H1 (cell line): ENCODE measurements around the gene KIAA1671. TPM values are rescaled to one million over a fixed set of nuclear protein-coding genes. Genes with fewer than 3 reads are reported as not detected.

Experiments
- CBX5 ChIP-seq: fragments of 300-800, 300-1000 bp; sonication (generic); IDR thresholded peaks from 2 replicates; pipeline ENCODE4 v1.7.1; 2016; ENCODE audit warnings: antibody characterized with exemption, low read length, low read depth
- CEBPB ChIP-seq: IDR thresholded peaks from 2 replicates; pipeline ENCODE4 v1.6.1; 2012; ENCODE audit warnings: low read depth, low read length
- HDAC2 ChIP-seq, 2 experiments: fragments of 300-600 bp in 1 of 2; sonication (generic) in 1 of 2; IDR thresholded peaks; 2 replicates each; pipeline ENCODE4 v1.6.1; 2011 to 2012; ENCODE audit warnings: low read depth in 2 of 2, low read length in 2 of 2, mild to moderate bottlenecking in 2 of 2, moderate library complexity in 2 of 2, borderline replicate concordance in 1 of 2, inconsistent platforms in 1 of 2
- HDAC6 ChIP-seq: IDR thresholded peaks from one replicate; pipeline ENCODE4 v1.7.1; 2012; ENCODE audit warnings: low read depth, mild to moderate bottlenecking, inconsistent platforms, low read length, moderate library complexity
- KDM5A ChIP-seq: fragments of 200-600 bp; IDR thresholded peaks from 2 replicates; pipeline ENCODE4 v1.7.1; 2012; ENCODE audit warnings: mild to moderate bottlenecking, low read length, inconsistent platforms, mixed read lengths
- RBBP5 ChIP-seq: IDR thresholded peaks from 2 replicates; pipeline ENCODE4 v1.7.1; 2012; ENCODE audit warnings: low read depth, mild to moderate bottlenecking, inconsistent platforms, low read length, moderate library complexity, borderline replicate concordance
- SIX5 ChIP-seq: IDR thresholded peaks from 2 replicates; pipeline ENCODE4 v1.6.1; 2011; ENCODE audit warnings: mild to moderate bottlenecking, low read depth, low read length
- SP2 ChIP-seq: IDR thresholded peaks from 2 replicates; pipeline ENCODE4 v1.6.1; 2012; ENCODE audit warnings: mild to moderate bottlenecking, low read length, inconsistent platforms
- TAF1 ChIP-seq: IDR thresholded peaks from 2 replicates; pipeline ENCODE4 v1.6.1; 2011; ENCODE audit warnings: mild to moderate bottlenecking, low read depth, low read length
- TCF12 ChIP-seq: IDR thresholded peaks from 2 replicates; pipeline ENCODE4 v1.6.1; 2011; ENCODE audit warnings: low read depth, mild to moderate bottlenecking, low read length
- polyA plus RNA-seq, 7 experiments: library from polyadenylated mRNA; depleted of rRNA in 3 of 7; stranded (reverse) in 5 of 7; unstranded in 2 of 7; fragments of >200 nt in 5 of 7; fragments of 200-250 nt in 2 of 7; gene quantifications; 1 replicate in 5 of 7; 2 replicates in 1 of 7; 4 replicates in 1 of 7; pipeline versions ENCODE4 v1.2.1 to v1.2.3, GENCODE V29; 2011 to 2013; ENCODE audit warnings: missing spikeins in 2 of 7, mixed read lengths in 2 of 7
- total RNA-seq: library from RNA; stranded (reverse); fragmentation: NEBNext Ultra II Directional; extraction: Animal tissue kit (Norgen Biotek cat#: 25700); gene quantifications from 2 replicates; pipeline ENCODE4 v1.2.1, GENCODE V29; 2021
- TF ChIP-seq, protein P1 (sequence below): fragments of 300-600 bp; sonication (generic); IDR thresholded peaks from 2 replicates; pipeline ENCODE4 v1.7.1; 2012; ENCODE audit warnings: low read length, moderate library complexity, mild to moderate bottlenecking, inconsistent platforms; ENCODE audit not compliant: insufficient replicate concordance

KIAA1671 gene
- total and polyA plus RNA-seq, 2 of the 8 experiments (the other 6 are each of a cell fraction or from before 2014, with no cell fraction given): 6.4 to 23.9 TPM

GRCh38 chr22:25206998-25207397 lies 254.5 kb downstream of the KIAA1671 start (continued):
- TF ChIP-seq, protein P1, sequence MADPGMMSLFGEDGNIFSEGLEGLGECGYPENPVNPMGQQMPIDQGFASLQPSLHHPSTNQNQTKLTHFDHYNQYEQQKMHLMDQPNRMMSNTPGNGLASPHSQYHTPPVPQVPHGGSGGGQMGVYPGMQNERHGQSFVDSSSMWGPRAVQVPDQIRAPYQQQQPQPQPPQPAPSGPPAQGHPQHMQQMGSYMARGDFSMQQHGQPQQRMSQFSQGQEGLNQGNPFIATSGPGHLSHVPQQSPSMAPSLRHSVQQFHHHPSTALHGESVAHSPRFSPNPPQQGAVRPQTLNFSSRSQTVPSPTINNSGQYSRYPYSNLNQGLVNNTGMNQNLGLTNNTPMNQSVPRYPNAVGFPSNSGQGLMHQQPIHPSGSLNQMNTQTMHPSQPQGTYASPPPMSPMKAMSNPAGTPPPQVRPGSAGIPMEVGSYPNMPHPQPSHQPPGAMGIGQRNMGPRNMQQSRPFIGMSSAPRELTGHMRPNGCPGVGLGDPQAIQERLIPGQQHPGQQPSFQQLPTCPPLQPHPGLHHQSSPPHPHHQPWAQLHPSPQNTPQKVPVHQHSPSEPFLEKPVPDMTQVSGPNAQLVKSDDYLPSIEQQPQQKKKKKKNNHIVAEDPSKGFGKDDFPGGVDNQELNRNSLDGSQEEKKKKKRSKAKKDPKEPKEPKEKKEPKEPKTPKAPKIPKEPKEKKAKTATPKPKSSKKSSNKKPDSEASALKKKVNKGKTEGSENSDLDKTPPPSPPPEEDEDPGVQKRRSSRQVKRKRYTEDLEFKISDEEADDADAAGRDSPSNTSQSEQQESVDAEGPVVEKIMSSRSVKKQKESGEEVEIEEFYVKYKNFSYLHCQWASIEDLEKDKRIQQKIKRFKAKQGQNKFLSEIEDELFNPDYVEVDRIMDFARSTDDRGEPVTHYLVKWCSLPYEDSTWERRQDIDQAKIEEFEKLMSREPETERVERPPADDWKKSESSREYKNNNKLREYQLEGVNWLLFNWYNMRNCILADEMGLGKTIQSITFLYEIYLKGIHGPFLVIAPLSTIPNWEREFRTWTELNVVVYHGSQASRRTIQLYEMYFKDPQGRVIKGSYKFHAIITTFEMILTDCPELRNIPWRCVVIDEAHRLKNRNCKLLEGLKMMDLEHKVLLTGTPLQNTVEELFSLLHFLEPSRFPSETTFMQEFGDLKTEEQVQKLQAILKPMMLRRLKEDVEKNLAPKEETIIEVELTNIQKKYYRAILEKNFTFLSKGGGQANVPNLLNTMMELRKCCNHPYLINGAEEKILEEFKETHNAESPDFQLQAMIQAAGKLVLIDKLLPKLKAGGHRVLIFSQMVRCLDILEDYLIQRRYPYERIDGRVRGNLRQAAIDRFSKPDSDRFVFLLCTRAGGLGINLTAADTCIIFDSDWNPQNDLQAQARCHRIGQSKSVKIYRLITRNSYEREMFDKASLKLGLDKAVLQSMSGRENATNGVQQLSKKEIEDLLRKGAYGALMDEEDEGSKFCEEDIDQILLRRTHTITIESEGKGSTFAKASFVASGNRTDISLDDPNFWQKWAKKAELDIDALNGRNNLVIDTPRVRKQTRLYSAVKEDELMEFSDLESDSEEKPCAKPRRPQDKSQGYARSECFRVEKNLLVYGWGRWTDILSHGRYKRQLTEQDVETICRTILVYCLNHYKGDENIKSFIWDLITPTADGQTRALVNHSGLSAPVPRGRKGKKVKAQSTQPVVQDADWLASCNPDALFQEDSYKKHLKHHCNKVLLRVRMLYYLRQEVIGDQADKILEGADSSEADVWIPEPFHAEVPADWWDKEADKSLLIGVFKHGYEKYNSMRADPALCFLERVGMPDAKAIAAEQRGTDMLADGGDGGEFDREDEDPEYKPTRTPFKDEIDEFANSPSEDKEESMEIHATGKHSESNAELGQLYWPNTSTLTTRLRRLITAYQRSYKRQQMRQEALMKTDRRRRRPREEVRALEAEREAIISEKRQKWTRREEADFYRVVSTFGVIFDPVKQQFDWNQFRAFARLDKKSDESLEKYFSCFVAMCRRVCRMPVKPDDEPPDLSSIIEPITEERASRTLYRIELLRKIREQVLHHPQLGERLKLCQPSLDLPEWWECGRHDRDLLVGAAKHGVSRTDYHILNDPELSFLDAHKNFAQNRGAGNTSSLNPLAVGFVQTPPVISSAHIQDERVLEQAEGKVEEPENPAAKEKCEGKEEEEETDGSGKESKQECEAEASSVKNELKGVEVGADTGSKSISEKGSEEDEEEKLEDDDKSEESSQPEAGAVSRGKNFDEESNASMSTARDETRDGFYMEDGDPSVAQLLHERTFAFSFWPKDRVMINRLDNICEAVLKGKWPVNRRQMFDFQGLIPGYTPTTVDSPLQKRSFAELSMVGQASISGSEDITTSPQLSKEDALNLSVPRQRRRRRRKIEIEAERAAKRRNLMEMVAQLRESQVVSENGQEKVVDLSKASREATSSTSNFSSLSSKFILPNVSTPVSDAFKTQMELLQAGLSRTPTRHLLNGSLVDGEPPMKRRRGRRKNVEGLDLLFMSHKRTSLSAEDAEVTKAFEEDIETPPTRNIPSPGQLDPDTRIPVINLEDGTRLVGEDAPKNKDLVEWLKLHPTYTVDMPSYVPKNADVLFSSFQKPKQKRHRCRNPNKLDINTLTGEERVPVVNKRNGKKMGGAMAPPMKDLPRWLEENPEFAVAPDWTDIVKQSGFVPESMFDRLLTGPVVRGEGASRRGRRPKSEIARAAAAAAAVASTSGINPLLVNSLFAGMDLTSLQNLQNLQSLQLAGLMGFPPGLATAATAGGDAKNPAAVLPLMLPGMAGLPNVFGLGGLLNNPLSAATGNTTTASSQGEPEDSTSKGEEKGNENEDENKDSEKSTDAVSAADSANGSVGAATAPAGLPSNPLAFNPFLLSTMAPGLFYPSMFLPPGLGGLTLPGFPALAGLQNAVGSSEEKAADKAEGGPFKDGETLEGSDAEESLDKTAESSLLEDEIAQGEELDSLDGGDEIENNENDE: no peak
- TF ChIP-seq TCF12 (no peak), TAF1 (no peak), CBX5 (no peak), HDAC2 (IDR thresholded peaks at IDR 0.05; ENCODE audit: borderline replicate concordance in 1 of 2, low read depth in 2 of 2, low read length in 2 of 2) (no peak), SP2 (no peak), SIX5 (no peak), CEBPB (no peak), KDM5A (no peak), HDAC6 (no peak), RBBP5 (no peak)
